Uterus (tissue), 4 donors: ENCODE results near the gene CLRN1. TPM values are rescaled to one million over a fixed set of nuclear protein-coding genes. Genes with fewer than 3 reads are reported as not detected.

Experiments used
- DNase-seq, 2 donors: peaks; one replicate each; pipeline ENCODE4 v3.0.0-alpha.2; 2019 to 2020
- H3K27ac ChIP-seq, 2 donors: fragments of 200-600 bp; sonication (generic); 1 replicate in 1 of 2; 2 replicates in 1 of 2; pipeline ENCODE4 v1.5.1; 2016 to 2018
- H3K27me3 ChIP-seq, 2 donors: fragments of 200-600 bp; sonication (generic); one replicate each; pipeline ENCODE4 v1.5.1; 2018 to 2019; ENCODE audit warnings: control low read depth in 1 of 2
- H3K36me3 ChIP-seq, 2 donors: fragments of 200-600 bp; sonication (generic); one replicate each; pipeline ENCODE4 v1.5.1; 2019; ENCODE audit warnings: control low read depth in 1 of 2
- H3K4me1 ChIP-seq, 2 donors: fragments of 200-600 bp; sonication (generic); one replicate each; pipeline ENCODE4 v1.5.1; 2018 to 2019; ENCODE audit warnings: control low read depth in 1 of 2
- H3K4me3 ChIP-seq, 2 donors: fragments of 200-600 bp; sonication (generic); 1 replicate in 1 of 2; 2 replicates in 1 of 2; pipeline ENCODE4 v1.5.1; 2018 to 2019; ENCODE audit warnings: mild to moderate bottlenecking in 1 of 2
- H3K9me3 ChIP-seq, 2 donors: fragments of 200-600 bp; sonication (generic); one replicate each; pipeline ENCODE4 v1.5.1; 2019; ENCODE audit warnings: control low read depth in 1 of 2
- CTCF ChIP-seq, 4 experiments: fragments of 200-600 bp in 2 of 4; fragments of 450-650 bp in 2 of 4; sonication (generic) in 2 of 4; IDR thresholded peaks; one replicate each; pipeline ENCODE4 v1.5.1; 2016 to 2019; ENCODE audit warnings: antibody characterized with exemption in 4 of 4, mild to moderate bottlenecking in 2 of 4, moderate library complexity in 1 of 4
- POLR2A ChIP-seq, 2 donors: fragments of 450-650 bp; IDR thresholded peaks; one replicate each; pipeline ENCODE4 v1.6.1; 2016; ENCODE audit warnings: antibody characterized with exemption in 2 of 2, mild to moderate bottlenecking in 1 of 2, moderate library complexity in 1 of 2
- intact Hi-C: fragments of 100-400 bp; cut with DNase I; formaldehyde crosslinking; loops from one replicate; pipeline ENCODE4 v1.15.1; 2023; ENCODE audit warnings: low total_unique reads
- total RNA-seq, 4 donors: library from RNA; depleted of rRNA in 3 of 4; stranded (reverse); fragments of >200 nt in 3 of 4; gene quantifications; one replicate each; pipeline versions ENCODE4 v1.1.0 to v1.2.4, GENCODE V29; 2014 to 2023
- donor health status: DM: yes; HTN: yes; CAD: no.

The CLRN1 gene
- total RNA-seq, 4 donors from 2014 or later: not detected

GRCh38 chr3:150899141-150899540, 73.4 kb downstream of the CLRN1 start:
- Histone ChIP-seq H3K36me3 (no peaks in the 10 kb centered on the region), H3K27ac (no peak overlapping the region), H3K27me3 (no peaks in the 10 kb centered on the region), H3K4me1 (no peaks in the 10 kb centered on the region), H3K9me3 (no peaks in the 10 kb centered on the region), H3K4me3 (no peak overlapping the region)
- no peak for DNase-seq
- intact Hi-C loops: no loop called here
- TF ChIP-seq CTCF (IDR thresholded peaks at IDR 0.05) (no peak), POLR2A (IDR thresholded peaks at IDR 0.05) (no peak)

GRCh38 chr3:150898046-150898754, 74.3 kb downstream of the CLRN1 start:
- intact Hi-C loops: no loop called here

GRCh38 chr3:150897592-150897991, 74.9 kb downstream of the CLRN1 start:
- no peak for TF ChIP-seq POLR2A (IDR thresholded peaks at IDR 0.05)
- TF ChIP-seq CTCF (IDR thresholded peaks at IDR 0.05): no peak
- Histone ChIP-seq H3K4me3 (no peak overlapping the region), H3K4me1 (no peaks in the 10 kb centered on the region), H3K27ac (no peak overlapping the region), H3K27me3 (no peaks in the 10 kb centered on the region), H3K36me3 (no peaks in the 10 kb centered on the region), H3K9me3 (no peaks in the 10 kb centered on the region)
- intact Hi-C loops: no loop called here
- no peak for DNase-seq

More at GRCh38 chr3:150898046-150898754, 74.3 kb downstream of the CLRN1 start:
- TF ChIP-seq POLR2A (IDR thresholded peaks at IDR 0.05): no peak
- TF ChIP-seq CTCF (IDR thresholded peaks at IDR 0.05): no peak
- Histone ChIP-seq H3K27ac (no peak overlapping the region), H3K4me1 (no peaks in the 10 kb centered on the region), H3K36me3 (no peaks in the 10 kb centered on the region), H3K9me3 (no peaks in the 10 kb centered on the region), H3K4me3 (no peak overlapping the region), H3K27me3 (no peaks in the 10 kb centered on the region)
- no peak for DNase-seq

- Histone ChIP-seq H3K9me3 (no peaks in the 10 kb centered on the region), H3K36me3 (no peaks in the 10 kb centered on the region), H3K27me3 (no peaks in the 10 kb centered on the region), H3K4me3 (no peak overlapping the region), H3K4me1 (no peaks in the 10 kb centered on the region), H3K27ac (peak overlapping the region in 1 of 2 donors; percentile 8)
- intact Hi-C loops: no loop called here
- TF ChIP-seq CTCF (IDR thresholded peaks at IDR 0.05) (no peak), POLR2A (IDR thresholded peaks at IDR 0.05) (no peak)
- no peak for DNase-seq
Observed at GRCh38 chr3:150890831-150891230, 81.7 kb downstream of the CLRN1 start.

GRCh38 chr3:150890295-150890694, 82.2 kb downstream of the CLRN1 start:
- Histone ChIP-seq H3K4me1 (no peaks in the 10 kb centered on the region), H3K27ac (no peak overlapping the region), H3K9me3 (no peaks in the 10 kb centered on the region), H3K36me3 (no peaks in the 10 kb centered on the region), H3K4me3 (no peak overlapping the region), H3K27me3 (no peaks in the 10 kb centered on the region)
- DNase-seq: no peak
- TF ChIP-seq CTCF (IDR thresholded peaks at IDR 0.05): no peak
- no peak for TF ChIP-seq POLR2A (IDR thresholded peaks at IDR 0.05)
- intact Hi-C loops: no loop called here
